Left ventricle myocardium inferior (tissue), 1 donor: ENCODE results near the gene KRT10. TPM values are rescaled to one million over a fixed set of nuclear protein-coding genes. Genes with fewer than 3 reads are reported as not detected.

Source experiments
- DNase-seq: peaks from one replicate; pipeline ENCODE4 v3.0.0-alpha.2; 2020
- H3K27ac ChIP-seq: fragments of 200-600 bp; replicated peaks from 2 replicates; pipeline ENCODE4 v1.8.0; 2021
- H3K27me3 ChIP-seq: fragments of 200-600 bp; 2 replicates; pipeline ENCODE4 v1.8.0; 2021; ENCODE audit warnings: low read depth
- H3K36me3 ChIP-seq: fragments of 200-600 bp; 2 replicates; pipeline ENCODE4 v1.8.0; 2021
- H3K4me1 ChIP-seq: fragments of 200-600 bp; 2 replicates; pipeline ENCODE4 v1.8.0; 2021
- H3K4me3 ChIP-seq: fragments of 200-600 bp; 2 replicates; pipeline ENCODE4 v1.8.0; 2021; ENCODE audit warnings: mild to moderate bottlenecking, moderate library complexity
- H3K9me3 ChIP-seq: fragments of 200-600 bp; replicated peaks from 2 replicates; pipeline ENCODE4 v1.8.0; 2021
- CTCF ChIP-seq: fragments of 200-600 bp; IDR thresholded peaks from 2 replicates; pipeline ENCODE4 v1.8.0; 2021; ENCODE audit warnings: antibody characterized with exemption, mild to moderate bottlenecking, borderline replicate concordance
- intact Hi-C: fragments of 100-400 bp; cut with micrococcal nuclease; formaldehyde crosslinking; loops from one replicate; pipeline ENCODE4 v1.11.0; 2022
- long read RNA-seq: library from polyadenylated mRNA; unstranded; transcript quantifications from one replicate; pipeline ENCODE4 v2.0.0, GENCODE V29; 2021
- total RNA-seq: library from RNA; stranded (reverse); fragmentation: NEBNext Ultra II Directional; extraction: Animal tissue kit (Norgen Biotek cat#: 25700); gene quantifications from one replicate; pipeline ENCODE4 v1.2.1, GENCODE V29; 2021
- donor health status: DM: no; HTN: yes; CAD: no; lungs with severe emphysema.

The KRT10 gene
- total RNA-seq = 54.7 TPM
- long read RNA-seq, transcript KRT10-202 (2 exons, 583 nt) = major isoform, 5 of 83 reads
- long read RNA-seq, partial matches to known transcripts = 77 of 83 reads
- long read RNA-seq, other reads (novel, unspliced or antisense) = 1 of 83 reads

- no peak for DNase-seq
- no peak for TF ChIP-seq CTCF
- intact Hi-C loops = no loop called here
- H3K4me1 ChIP-seq = peaks cover 46% of the 10 kb centered on the region
- H3K27ac ChIP-seq = no peak within 1 kb of the TSS
- H3K36me3 ChIP-seq = peaks cover 10% of the 10 kb centered on the region
- H3K27me3 ChIP-seq = no peaks in the 10 kb centered on the region
- H3K9me3 ChIP-seq = no peaks in the 10 kb centered on the region
- H3K4me3 ChIP-seq = no peak within 1 kb of the TSS
Measured at GRCh38 chr17:40822132-40822812, at the start of gene KRT10. KRT10 (minus strand) TSS chr17:40822614; CDS start chr17:40822585, 29 bp downstream.

- intact Hi-C loops = no loop called here
- H3K27me3 ChIP-seq = peaks cover 39% of the 10 kb centered on the region
- H3K4me1 ChIP-seq = no peaks in the 10 kb centered on the region
- TF ChIP-seq CTCF = no peak
- no peak for DNase-seq
- H3K4me3 ChIP-seq = no peak overlapping the region
- H3K27ac ChIP-seq = no peak overlapping the region
- H3K36me3 ChIP-seq = no peaks in the 10 kb centered on the region
- H3K9me3 ChIP-seq = no peaks in the 10 kb centered on the region
Measured at GRCh38 chr17:40871316-40871715, 48.9 kb upstream of the KRT10 start.

- Histone ChIP-seq H3K27ac (no peak overlapping the region), H3K9me3 (no peaks in the 10 kb centered on the region), H3K36me3 (no peaks in the 10 kb centered on the region), H3K4me1 (no peaks in the 10 kb centered on the region), H3K27me3 (peaks cover 38% of the 10 kb centered on the region), H3K4me3 (no peak overlapping the region)
- no peak for DNase-seq
- no peak for TF ChIP-seq CTCF
- intact Hi-C loops = no loop called here
Measured at GRCh38 chr17:40870136-40870535, 47.7 kb upstream of the KRT10 start.

GRCh38 chr17:40866838-40867237 lies 44.4 kb upstream of the KRT10 start, which contains the start of gene KRT12:
KRT12 (minus strand) TSS chr17:40867223; CDS start chr17:40867186, 37 bp downstream.
- Histone ChIP-seq H3K36me3 (no peaks in the 10 kb centered on the region), H3K4me1 (no peaks in the 10 kb centered on the region), H3K4me3 (no peak within 1 kb of the TSS), H3K27me3 (peaks cover 41% of the 10 kb centered on the region), H3K9me3 (no peaks in the 10 kb centered on the region), H3K27ac (no peak within 1 kb of the TSS)
- intact Hi-C loops = no loop called here
- DNase-seq = no peak
- TF ChIP-seq CTCF = no peak

- H3K27ac ChIP-seq = no peak overlapping the region
- no peaks in the 10 kb centered on the region for H3K9me3 ChIP-seq
- no peaks in the 10 kb centered on the region for H3K4me1 ChIP-seq
- no peak overlapping the region for H3K4me3 ChIP-seq
- H3K27me3 ChIP-seq = peaks cover 21% of the 10 kb centered on the region
- intact Hi-C loops = no loop called here
- H3K36me3 ChIP-seq = no peaks in the 10 kb centered on the region
- DNase-seq = no peak
- no peak for TF ChIP-seq CTCF
Measured at GRCh38 chr17:40864661-40865390, 42.4 kb upstream of the KRT10 start.
